Ovary (tissue), 3 donors: ENCODE measurements around the gene SNCG.

ENCODE experiments used
- CTCF ChIP-seq, 3 donors: fragments of 450-650 bp in 2 of 3; fragments of 200-600 bp in 1 of 3; IDR thresholded peaks; one replicate each; pipeline versions ENCODE4 v1.5.1 to v1.8.0; 2016 to 2022; ENCODE audit warnings: antibody characterized with exemption in 3 of 3, mild to moderate bottlenecking in 1 of 3
- EP300 ChIP-seq: sonication (generic); formaldehyde crosslinking; IDR thresholded peaks from one replicate; pipeline ENCODE4 v1.6.1; 2017; ENCODE audit warnings: antibody characterized with exemption
- POLR2A ChIP-seq: fragments of 450-650 bp; IDR thresholded peaks from one replicate; pipeline ENCODE4 v1.6.1; 2017; ENCODE audit warnings: antibody characterized with exemption, mild to moderate bottlenecking, moderate library complexity
- donor health status: DM: no; HTN: no; CAD: no.

- TF ChIP-seq CTCF (IDR thresholded peaks at IDR 0.05) (no peak), EP300 (no peak), POLR2A (no peak)
Measured at GRCh38 chr10:86958116-86958900, at the start of gene SNCG.
